ENCODE measurements around the gene UTF1.

- TF ChIP-seq, protein P1, sequence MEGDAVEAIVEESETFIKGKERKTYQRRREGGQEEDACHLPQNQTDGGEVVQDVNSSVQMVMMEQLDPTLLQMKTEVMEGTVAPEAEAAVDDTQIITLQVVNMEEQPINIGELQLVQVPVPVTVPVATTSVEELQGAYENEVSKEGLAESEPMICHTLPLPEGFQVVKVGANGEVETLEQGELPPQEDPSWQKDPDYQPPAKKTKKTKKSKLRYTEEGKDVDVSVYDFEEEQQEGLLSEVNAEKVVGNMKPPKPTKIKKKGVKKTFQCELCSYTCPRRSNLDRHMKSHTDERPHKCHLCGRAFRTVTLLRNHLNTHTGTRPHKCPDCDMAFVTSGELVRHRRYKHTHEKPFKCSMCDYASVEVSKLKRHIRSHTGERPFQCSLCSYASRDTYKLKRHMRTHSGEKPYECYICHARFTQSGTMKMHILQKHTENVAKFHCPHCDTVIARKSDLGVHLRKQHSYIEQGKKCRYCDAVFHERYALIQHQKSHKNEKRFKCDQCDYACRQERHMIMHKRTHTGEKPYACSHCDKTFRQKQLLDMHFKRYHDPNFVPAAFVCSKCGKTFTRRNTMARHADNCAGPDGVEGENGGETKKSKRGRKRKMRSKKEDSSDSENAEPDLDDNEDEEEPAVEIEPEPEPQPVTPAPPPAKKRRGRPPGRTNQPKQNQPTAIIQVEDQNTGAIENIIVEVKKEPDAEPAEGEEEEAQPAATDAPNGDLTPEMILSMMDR (IDR thresholded peaks at IDR 0.05 in 8 of 11, conservative IDR thresholded peaks at IDR 0.05 in 3 of 11) = no peak
- TF ChIP-seq POLR2A (IDR thresholded peaks at IDR 0.05) (no peak), POLR2AphosphoS5 (IDR thresholded peaks at IDR 0.05) (no peak)
Observed at GRCh38 chr10:133199488-133199885, 30.5 kb upstream of the UTF1 start.
